HCT116 (cell line): ENCODE measurements around the gene ADGRB3. TPM values are rescaled to one million over a fixed set of nuclear protein-coding genes. Genes with fewer than 3 reads are reported as not detected.

Experiments used
- ATAC-seq: fragments of 200-7000 bp; cut with Tn5 transposase; 2 replicates; pipeline ENCODE4 v1.9.1; 2020; ENCODE audit warnings: mild to moderate bottlenecking, moderate library complexity
- BruUV-seq: library from RNA; stranded (reverse); fragments of 400-500 nt; replicated peaks from 2 replicates; lab custom pipeline; 2021; lab: Mats Ljungman, UMichigan
- CTCF ChIA-PET: fragments of 300-600 bp; sonication (Branson Sonifier 250); formaldehyde crosslinking; loops from one replicate; lab custom pipeline; 2021; ENCODE audit warnings: antibody characterized with exemption; lab: Charles Lee
- POLR2A ChIA-PET: fragments of 300-600, 350-600 bp; sonication (Branson Sonifier 250); formaldehyde crosslinking; loops from one replicate; lab custom pipeline; 2021; ENCODE audit warnings: antibody characterized with exemption; lab: Charles Lee
- RAD21 ChIA-PET, 2 experiments: fragments of 300-600 bp; sonication (Branson Sonifier 250); formaldehyde crosslinking; loops; one replicate each; lab custom pipeline; 2023; ENCODE audit warnings: low total read pairs in 2 of 2; ENCODE audit not compliant: uncharacterized antibody in 2 of 2, unreplicated experiment in 2 of 2, low non-redundant PET in 1 of 2; lab: Charles Lee
- DNase-seq: peaks from one replicate; pipeline ENCODE4 v3.0.0-alpha.2; 2010; ENCODE audit warnings: low read depth, low spot score
- H2AFZ ChIP-seq: fragments of 200-600 bp; shearing (Covaris generic), sonication (generic); 2 replicates; pipeline ENCODE4 v1.6.1; 2017; ENCODE audit warnings: low read depth, mixed run types, mixed read lengths, antibody characterized with exemption, low read length; ENCODE audit not compliant: poor library complexity, severe bottlenecking
- H3K27ac ChIP-seq: 2 replicates; pipeline ENCODE4 v1.5.1; 2012; ENCODE audit warnings: low read depth, low read length
- H3K27me3 ChIP-seq: fragments of 200-600 bp; sonication (generic); 2 replicates; pipeline ENCODE4 v1.6.1; 2016; ENCODE audit warnings: mixed run types, low read length, mixed read lengths; ENCODE audit not compliant: insufficient read depth
- H3K36me3 ChIP-seq, 2 experiments: fragments of 200-500 bp in 1 of 2; fragments of 200-600 bp in 1 of 2; sonication (Bioruptor generic) in 1 of 2; sonication (generic) in 1 of 2; 2 replicates each; pipeline versions ENCODE4 v1.5.1 to v1.6.1; 2014 to 2016; ENCODE audit warnings: low read length in 2 of 2, inconsistent platforms in 1 of 2, mixed read lengths in 1 of 2, mixed run types in 1 of 2; ENCODE audit not compliant: insufficient read depth in 2 of 2, control insufficient read depth in 1 of 2
- H3K4me1 ChIP-seq, 2 experiments: fragments of 200-600 bp in 1 of 2; sonication (generic) in 1 of 2; 2 replicates each; pipeline versions ENCODE4 v1.5.1 to v1.6.1; 2012 to 2017; ENCODE audit warnings: low read length in 2 of 2, inconsistent platforms in 1 of 2, mild to moderate bottlenecking in 1 of 2, mixed read lengths in 1 of 2, mixed run types in 1 of 2, moderate library complexity in 1 of 2; ENCODE audit not compliant: insufficient read depth in 2 of 2, control insufficient read depth in 1 of 2
- H3K4me2 ChIP-seq: fragments of 200-600 bp; sonication (generic); 2 replicates; pipeline ENCODE4 v1.6.1; 2017; ENCODE audit warnings: mixed run types, low read length, mixed read lengths
- H3K4me3 ChIP-seq, 2 experiments: fragments of 200-600 bp in 1 of 2; sonication (generic) in 1 of 2; replicated peaks in 1 of 2; 2 replicates each; pipeline ENCODE4 v1.5.1; 2011 to 2016; ENCODE audit warnings: low read length in 2 of 2, control low read depth in 1 of 2, low read depth in 1 of 2, mild to moderate bottlenecking in 1 of 2, mixed read lengths in 1 of 2, mixed run types in 1 of 2
- H3K79me2 ChIP-seq: fragments of 200-600 bp; sonication (generic); 2 replicates; pipeline ENCODE4 v1.6.1; 2017; ENCODE audit warnings: mild to moderate bottlenecking, mixed run types, low read length, moderate library complexity, mixed read lengths; ENCODE audit not compliant: insufficient read depth
- H3K9ac ChIP-seq: fragments of 200-600 bp; sonication (generic); 2 replicates; pipeline ENCODE4 v1.6.1; 2016; ENCODE audit warnings: low read length, mixed read lengths
- H3K9me2 ChIP-seq: fragments of 200-600 bp; sonication (generic), shearing (Covaris generic); 2 replicates; pipeline ENCODE4 v1.6.1; 2017; ENCODE audit warnings: mixed run types, mild to moderate bottlenecking, moderate library complexity; ENCODE audit not compliant: insufficient read depth
- H3K9me3 ChIP-seq, 2 experiments: fragments of 200-500 bp in 1 of 2; fragments of 200-600 bp in 1 of 2; sonication (Bioruptor generic) in 1 of 2; sonication (generic) in 1 of 2; 2 replicates each; pipeline ENCODE4 v1.6.1; 2014 to 2017; ENCODE audit warnings: low read length in 2 of 2, mixed read lengths in 2 of 2, inconsistent platforms in 1 of 2, low read depth in 1 of 2, mild to moderate bottlenecking in 1 of 2, mixed run types in 1 of 2, moderate library complexity in 1 of 2; ENCODE audit not compliant: control insufficient read depth in 1 of 2, insufficient read depth in 1 of 2
- H4K20me1 ChIP-seq: fragments of 200-600 bp; sonication (generic), shearing (Covaris generic); 2 replicates; pipeline ENCODE4 v1.6.1; 2017; ENCODE audit warnings: mixed run types, mild to moderate bottlenecking, moderate library complexity; ENCODE audit not compliant: insufficient read depth
- EGR1 ChIP-seq: IDR thresholded peaks from 2 replicates; pipeline ENCODE4 v1.6.1; 2012; ENCODE audit warnings: low read depth
- ELF1 ChIP-seq: IDR thresholded peaks from 2 replicates; pipeline ENCODE4 v1.6.1; 2012; ENCODE audit warnings: low read depth, borderline replicate concordance
- EZH2phosphoT487 ChIP-seq: fragments of 200-600 bp; IDR thresholded peaks from 2 replicates; pipeline ENCODE4 v1.6.1; 2018; ENCODE audit warnings: antibody characterized with exemption, borderline replicate concordance
- POLR2A ChIP-seq: IDR thresholded peaks from 2 replicates; pipeline ENCODE4 v1.7.0; 2011; ENCODE audit warnings: borderline replicate concordance; ENCODE audit not compliant: insufficient read depth, insufficient read length; ENCODE audit errors: extremely low read depth
- POLR2AphosphoS5 ChIP-seq: IDR thresholded peaks from 2 replicates; pipeline ENCODE4 v1.6.1; 2011; ENCODE audit warnings: mild to moderate bottlenecking, low read depth, low read length, moderate library complexity
- SIN3A ChIP-seq: IDR thresholded peaks from 2 replicates; pipeline ENCODE4 v1.6.1; 2012; ENCODE audit warnings: low read depth
- SRF ChIP-seq: IDR thresholded peaks from 2 replicates; pipeline ENCODE4 v1.6.1; 2012; ENCODE audit warnings: low read depth
- TCF7L2 ChIP-seq: IDR thresholded peaks from 2 replicates; pipeline ENCODE4 v1.7.0; 2011; ENCODE audit warnings: borderline replicate concordance, inconsistent platforms; ENCODE audit not compliant: insufficient read depth, insufficient read length; ENCODE audit errors: extremely low read depth
- ZFX ChIP-seq: fragments of 450-650 bp; IDR thresholded peaks from 2 replicates; pipeline ENCODE4 v1.6.1; 2017
- intact Hi-C: fragments of 100-400 bp; cut with micrococcal nuclease; formaldehyde crosslinking; loops from 2 replicates; pipeline ENCODE4 v1.10.0; 2022
- total RNA-seq: library from RNA; stranded (reverse); gene quantifications from one replicate; pipeline ENCODE4 v1.2.1, GENCODE V29; 2021; ENCODE audit not compliant: unreplicated experiment
- TF ChIP-seq, protein P1 (sequence below): IDR thresholded peaks from 2 replicates; pipeline ENCODE4 v1.6.1; 2012; ENCODE audit warnings: low read depth
- TF ChIP-seq, protein P2 (sequence below): IDR thresholded peaks from 2 replicates; pipeline ENCODE4 v1.6.1; 2012

ADGRB3 gene
- total RNA-seq, 1 experiment from 2014 or later: not detected

DNA sequence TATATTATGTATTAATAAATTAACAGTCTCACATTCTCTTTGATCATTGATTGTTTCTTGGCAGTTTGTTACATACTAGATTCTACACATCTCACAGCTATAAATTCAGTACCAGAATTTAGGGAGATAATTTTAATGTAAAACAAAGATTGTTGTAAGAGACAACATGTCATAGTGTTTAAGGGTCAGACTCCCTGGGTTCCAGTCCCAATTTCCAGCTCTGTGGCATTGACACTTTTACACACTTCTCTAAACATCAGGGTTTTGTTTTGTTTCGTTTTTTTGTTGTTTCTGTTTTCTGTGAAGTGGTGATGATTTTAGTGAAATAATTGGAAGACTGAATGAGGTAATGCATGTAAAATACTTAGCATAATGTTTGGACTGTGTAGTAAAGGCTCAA, 19.9 kb downstream of the ADGRB3 start (continued):
- TF ChIP-seq ELF1: no peak
- no peak for TF ChIP-seq SIN3A
- TF ChIP-seq, all 23 proteins: peak for 0

DNA sequence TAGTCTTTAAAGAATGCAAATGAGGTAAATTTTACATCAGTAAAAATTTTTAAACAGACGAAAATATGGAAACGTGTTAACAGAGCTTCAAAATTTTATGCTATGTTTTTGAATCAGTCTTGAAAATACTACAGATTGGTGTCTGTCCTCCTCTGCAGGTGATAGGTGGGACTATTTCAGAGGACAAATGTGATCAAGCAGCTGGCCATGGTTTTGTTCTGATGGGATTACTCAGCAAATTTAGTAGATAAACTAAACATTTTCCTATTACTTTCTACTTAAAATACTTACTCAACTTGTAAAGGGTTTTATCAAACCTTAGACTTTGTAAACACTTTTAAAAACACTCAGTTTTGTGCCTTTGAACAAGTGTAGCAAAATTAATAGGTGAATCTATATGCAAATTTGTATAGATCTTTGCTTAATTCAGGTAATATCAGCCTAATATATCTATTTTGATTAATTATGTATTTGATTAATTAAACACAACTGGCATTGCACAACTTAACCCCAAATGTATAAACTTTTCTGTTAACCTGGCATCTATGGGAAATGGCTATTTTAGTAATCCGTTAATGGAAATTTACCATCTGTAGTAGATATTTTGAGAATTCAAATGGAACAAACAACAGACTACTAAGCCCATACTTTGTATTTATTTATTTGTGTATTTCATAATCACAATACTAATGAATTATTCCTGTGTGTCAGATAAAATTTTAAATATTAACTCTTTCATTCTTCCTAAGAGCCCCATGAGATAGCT, 22.5 kb downstream of the ADGRB3 start:
- TF ChIP-seq, protein P1, sequence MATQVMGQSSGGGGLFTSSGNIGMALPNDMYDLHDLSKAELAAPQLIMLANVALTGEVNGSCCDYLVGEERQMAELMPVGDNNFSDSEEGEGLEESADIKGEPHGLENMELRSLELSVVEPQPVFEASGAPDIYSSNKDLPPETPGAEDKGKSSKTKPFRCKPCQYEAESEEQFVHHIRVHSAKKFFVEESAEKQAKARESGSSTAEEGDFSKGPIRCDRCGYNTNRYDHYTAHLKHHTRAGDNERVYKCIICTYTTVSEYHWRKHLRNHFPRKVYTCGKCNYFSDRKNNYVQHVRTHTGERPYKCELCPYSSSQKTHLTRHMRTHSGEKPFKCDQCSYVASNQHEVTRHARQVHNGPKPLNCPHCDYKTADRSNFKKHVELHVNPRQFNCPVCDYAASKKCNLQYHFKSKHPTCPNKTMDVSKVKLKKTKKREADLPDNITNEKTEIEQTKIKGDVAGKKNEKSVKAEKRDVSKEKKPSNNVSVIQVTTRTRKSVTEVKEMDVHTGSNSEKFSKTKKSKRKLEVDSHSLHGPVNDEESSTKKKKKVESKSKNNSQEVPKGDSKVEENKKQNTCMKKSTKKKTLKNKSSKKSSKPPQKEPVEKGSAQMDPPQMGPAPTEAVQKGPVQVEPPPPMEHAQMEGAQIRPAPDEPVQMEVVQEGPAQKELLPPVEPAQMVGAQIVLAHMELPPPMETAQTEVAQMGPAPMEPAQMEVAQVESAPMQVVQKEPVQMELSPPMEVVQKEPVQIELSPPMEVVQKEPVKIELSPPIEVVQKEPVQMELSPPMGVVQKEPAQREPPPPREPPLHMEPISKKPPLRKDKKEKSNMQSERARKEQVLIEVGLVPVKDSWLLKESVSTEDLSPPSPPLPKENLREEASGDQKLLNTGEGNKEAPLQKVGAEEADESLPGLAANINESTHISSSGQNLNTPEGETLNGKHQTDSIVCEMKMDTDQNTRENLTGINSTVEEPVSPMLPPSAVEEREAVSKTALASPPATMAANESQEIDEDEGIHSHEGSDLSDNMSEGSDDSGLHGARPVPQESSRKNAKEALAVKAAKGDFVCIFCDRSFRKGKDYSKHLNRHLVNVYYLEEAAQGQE: no peak
- TF ChIP-seq ZFX (no peak), POLR2A (no peak), SRF (no peak), EZH2phosphoT487 (no peak), TCF7L2 (no peak), POLR2AphosphoS5 (no peak), EGR1 (no peak)
- TF ChIP-seq, protein P2, sequence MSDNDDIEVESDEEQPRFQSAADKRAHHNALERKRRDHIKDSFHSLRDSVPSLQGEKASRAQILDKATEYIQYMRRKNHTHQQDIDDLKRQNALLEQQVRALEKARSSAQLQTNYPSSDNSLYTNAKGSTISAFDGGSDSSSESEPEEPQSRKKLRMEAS: no peak
- no peak for DNase-seq
- H3K36me3 ChIP-seq: no peaks in the 10 kb centered on the region
- no peak overlapping the region for H2AFZ ChIP-seq
- intact Hi-C loops: no loop called here
- no peak overlapping the region for H3K27ac ChIP-seq
- H3K27me3 ChIP-seq: no peaks in the 10 kb centered on the region
- no peaks in the 10 kb centered on the region for H3K4me1 ChIP-seq
- H3K4me2 ChIP-seq: no peak overlapping the region
- H3K4me3 ChIP-seq: no peak overlapping the region
- peaks cover 13 to 17% of the 10 kb centered on the region in 2 experiments; a peak in 2 of 4 replicates for H3K9me3 ChIP-seq
- ChIA-PET CTCF (no interaction called here), RAD21 (no interaction called here), POLR2A (no interaction called here)
- no peaks in the 10 kb centered on the region for H3K9me2 ChIP-seq
- no TSS peak for BruUV-seq
- H3K79me2 ChIP-seq: no peaks in the 10 kb centered on the region
- no peak overlapping the region for H3K9ac ChIP-seq
- H4K20me1 ChIP-seq: no peaks in the 10 kb centered on the region
- ATAC-seq: no peak
